SU-DHL-6 (cell line): ENCODE measurements around the gene YTHDC1.
A peak's percentile ranks its signal among the peaks of the same experiment; 100 is the strongest.

Experiments
- H2AFZ ChIP-seq: fragments of 200-600 bp; sonication (generic); 2 replicates; pipeline ENCODE4 v1.6.1; 2014; ENCODE audit warnings: low read depth, mild to moderate bottlenecking, moderate library complexity, mixed read lengths, antibody characterized with exemption, low read length; ENCODE audit not compliant: severe bottlenecking
- H3F3A ChIP-seq: fragments of 200-600 bp; shearing (Covaris generic); 2 replicates; pipeline ENCODE4 v1.6.0; 2016; ENCODE audit warnings: antibody characterized with exemption, mild to moderate bottlenecking; ENCODE audit not compliant: insufficient read depth
- H3K27ac ChIP-seq: fragments of 200-600 bp; sonication (generic); 2 replicates; pipeline ENCODE4 v1.5.1; 2016; ENCODE audit warnings: low read depth, mild to moderate bottlenecking, low read length, moderate library complexity, mixed read lengths
- H3K27me3 ChIP-seq: fragments of 200-600 bp; sonication (generic), shearing (Covaris generic); 2 replicates; pipeline ENCODE4 v1.6.0; 2014; ENCODE audit warnings: mild to moderate bottlenecking, low read length
- H3K36me3 ChIP-seq: fragments of 200-600 bp; sonication (generic); 2 replicates; pipeline ENCODE4 v1.6.1; 2014; ENCODE audit warnings: mild to moderate bottlenecking, low read length, mixed read lengths
- H3K4me2 ChIP-seq: fragments of 300-600, 200-600 bp; shearing (Covaris generic), sonication (generic); 2 replicates; pipeline ENCODE4 v1.6.0; 2014; ENCODE audit warnings: low read length, low read depth, mild to moderate bottlenecking; ENCODE audit not compliant: poor library complexity, severe bottlenecking
- H3K4me3 ChIP-seq: fragments of 200-600 bp; sonication (generic); 2 replicates; pipeline ENCODE4 v1.5.1; 2014; ENCODE audit warnings: antibody characterized with exemption, low read length, mild to moderate bottlenecking, mixed read lengths; ENCODE audit not compliant: insufficient read depth, poor library complexity, severe bottlenecking
- H3K79me2 ChIP-seq: fragments of 200-600 bp; sonication (generic); 2 replicates; pipeline ENCODE4 v1.6.1; 2014; ENCODE audit warnings: mild to moderate bottlenecking, low read length, moderate library complexity; ENCODE audit not compliant: insufficient read depth
- H3K9ac ChIP-seq: fragments of 200-600 bp; sonication (generic); 2 replicates; pipeline ENCODE4 v1.7.0; 2014; ENCODE audit warnings: mild to moderate bottlenecking, low read length
- H3K9me2 ChIP-seq: fragments of 200-600 bp; sonication (generic); replicated peaks from 2 replicates; pipeline ENCODE4 v1.6.1; 2014; ENCODE audit warnings: low read length; ENCODE audit not compliant: insufficient read depth
- H3K9me3 ChIP-seq: fragments of 200-600 bp; sonication (generic); 2 replicates; pipeline ENCODE4 v1.6.1; 2014; ENCODE audit warnings: low read length, mixed read lengths; ENCODE audit not compliant: insufficient read depth
- H4K20me1 ChIP-seq: fragments of 200-600 bp; sonication (generic); 2 replicates; pipeline ENCODE4 v1.6.1; 2014; ENCODE audit warnings: low read depth, mild to moderate bottlenecking, antibody characterized with exemption, low read length, moderate library complexity, mixed read lengths
- EZH2phosphoT487 ChIP-seq: fragments of 200-600 bp; sonication (generic), shearing (Covaris generic); conservative IDR thresholded peaks from 2 replicates; pipeline ENCODE4 v1.6.1; 2018; ENCODE audit warnings: mild to moderate bottlenecking, antibody characterized with exemption, low read length, moderate library complexity, mixed read lengths
- TF ChIP-seq, protein P1 (sequence below): fragments of 200-600 bp; sonication (generic); IDR thresholded peaks from one replicate; pipeline ENCODE4 v1.5.1; 2017; ENCODE audit warnings: antibody characterized with exemption, mild to moderate bottlenecking, low read length, moderate library complexity; ENCODE audit not compliant: insufficient read depth, poor library complexity, severe bottlenecking

YTHDC1 gene

DNA sequence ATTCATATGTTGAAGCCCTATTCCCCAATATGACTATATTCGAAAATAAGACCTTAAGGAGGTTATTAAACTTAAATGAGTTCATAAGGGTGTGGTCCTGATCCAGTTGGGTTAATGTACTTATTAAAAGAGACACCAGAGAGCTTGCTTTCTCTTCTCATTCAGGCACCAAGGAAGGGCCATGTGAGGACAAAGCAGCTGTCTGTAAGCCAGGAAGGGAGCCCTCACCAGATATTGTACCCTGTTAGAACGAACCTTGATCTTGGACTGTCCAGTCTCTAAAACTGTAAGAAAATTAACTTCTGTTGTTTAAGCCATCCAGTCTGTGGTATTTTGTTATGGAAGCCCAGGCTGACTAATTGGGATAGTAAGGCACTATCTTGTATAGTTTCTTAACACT lies 9.1 kb upstream of the YTHDC1 start:
- H3K4me3 ChIP-seq: no peak overlapping the region
- no peaks in the 10 kb centered on the region for H3K27me3 ChIP-seq
- H3K9me2 ChIP-seq: no peaks in the 10 kb centered on the region
- no peak overlapping the region for H3K4me2 ChIP-seq
- no peaks in the 10 kb centered on the region for H3K9me3 ChIP-seq
- H3K36me3 ChIP-seq: no peaks in the 10 kb centered on the region
- no peak for TF ChIP-seq EZH2phosphoT487
- TF ChIP-seq, protein P1, sequence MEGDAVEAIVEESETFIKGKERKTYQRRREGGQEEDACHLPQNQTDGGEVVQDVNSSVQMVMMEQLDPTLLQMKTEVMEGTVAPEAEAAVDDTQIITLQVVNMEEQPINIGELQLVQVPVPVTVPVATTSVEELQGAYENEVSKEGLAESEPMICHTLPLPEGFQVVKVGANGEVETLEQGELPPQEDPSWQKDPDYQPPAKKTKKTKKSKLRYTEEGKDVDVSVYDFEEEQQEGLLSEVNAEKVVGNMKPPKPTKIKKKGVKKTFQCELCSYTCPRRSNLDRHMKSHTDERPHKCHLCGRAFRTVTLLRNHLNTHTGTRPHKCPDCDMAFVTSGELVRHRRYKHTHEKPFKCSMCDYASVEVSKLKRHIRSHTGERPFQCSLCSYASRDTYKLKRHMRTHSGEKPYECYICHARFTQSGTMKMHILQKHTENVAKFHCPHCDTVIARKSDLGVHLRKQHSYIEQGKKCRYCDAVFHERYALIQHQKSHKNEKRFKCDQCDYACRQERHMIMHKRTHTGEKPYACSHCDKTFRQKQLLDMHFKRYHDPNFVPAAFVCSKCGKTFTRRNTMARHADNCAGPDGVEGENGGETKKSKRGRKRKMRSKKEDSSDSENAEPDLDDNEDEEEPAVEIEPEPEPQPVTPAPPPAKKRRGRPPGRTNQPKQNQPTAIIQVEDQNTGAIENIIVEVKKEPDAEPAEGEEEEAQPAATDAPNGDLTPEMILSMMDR: no peak
- H3K79me2 ChIP-seq: no peaks in the 10 kb centered on the region
- H3K27ac ChIP-seq: no peak overlapping the region
- no peaks in the 10 kb centered on the region for H4K20me1 ChIP-seq
- no peaks in the 10 kb centered on the region for H3F3A ChIP-seq
- no peak overlapping the region for H3K9ac ChIP-seq
- H2AFZ ChIP-seq: no peak overlapping the region

DNA sequence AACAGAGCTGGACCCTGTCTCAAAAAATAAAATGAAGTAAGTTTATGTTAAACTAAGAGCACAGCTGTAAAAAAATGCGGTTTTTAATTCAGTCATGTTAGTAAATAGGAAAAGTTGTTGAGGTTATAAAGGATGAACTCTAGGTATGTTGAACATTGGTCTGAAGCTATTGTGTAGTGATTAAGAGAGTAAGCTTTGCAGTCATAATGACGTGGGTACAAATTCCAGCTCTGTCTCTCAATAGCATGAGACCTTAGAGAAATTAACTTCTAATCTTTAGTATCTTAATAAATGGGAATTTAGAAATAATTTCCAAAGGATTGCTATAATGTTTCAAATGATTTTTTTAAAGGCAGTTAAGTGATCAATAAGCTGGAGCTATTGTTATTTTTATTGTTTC lies 2.9 kb upstream of the YTHDC1 start:
- Histone ChIP-seq H4K20me1 (no peaks in the 10 kb centered on the region), H3K9me2 (no peaks in the 10 kb centered on the region), H2AFZ (no peak overlapping the region), H3K79me2 (peaks cover 16% of the 10 kb centered on the region), H3K9ac (no peak overlapping the region), H3K9me3 (no peaks in the 10 kb centered on the region), H3K4me2 (no peak overlapping the region), H3K4me3 (no peak overlapping the region), H3F3A (no peaks in the 10 kb centered on the region), H3K27ac (no peak overlapping the region), H3K27me3 (no peaks in the 10 kb centered on the region), H3K36me3 (no peaks in the 10 kb centered on the region; the same call in 1 of the 2 replicates)
- no peak for TF ChIP-seq EZH2phosphoT487
- TF ChIP-seq, protein P1: no peak

DNA sequence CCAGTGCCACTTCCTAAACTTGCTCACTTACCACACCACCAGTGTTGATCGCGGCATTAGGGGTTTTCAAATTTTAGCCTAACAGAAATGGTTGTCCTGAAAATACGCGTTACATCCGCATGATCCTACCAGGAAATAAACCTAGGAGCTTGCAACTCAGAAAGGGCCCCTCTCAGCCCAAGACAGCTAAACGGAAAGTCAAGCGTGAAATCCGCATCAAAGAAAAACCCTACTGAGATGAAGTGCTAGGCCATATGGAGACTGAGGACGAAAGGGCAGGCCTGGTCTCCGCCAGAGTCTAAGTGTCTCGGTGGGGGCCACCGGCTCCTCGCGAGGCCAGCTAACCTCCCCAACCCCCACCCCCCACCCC lies 626 bp downstream of the YTHDC1 start:
- peaks cover 51% of the 10 kb centered on the region for H3K79me2 ChIP-seq
- H3K4me3 ChIP-seq: peak overlapping the region; percentile 83
- no peak overlapping the region for H2AFZ ChIP-seq
- H3K4me2 ChIP-seq: peak overlapping the region; percentile 77
- H3F3A ChIP-seq: no peaks in the 10 kb centered on the region
- no peaks in the 10 kb centered on the region; the same call in 1 of the 2 replicates for H3K36me3 ChIP-seq
- H3K9me3 ChIP-seq: no peaks in the 10 kb centered on the region
- H4K20me1 ChIP-seq: 0 out of 2 replicates have a peak, but pooled peaks cover 3% of the 10 kb centered on the region
- no peaks in the 10 kb centered on the region for H3K9me2 ChIP-seq
- peak overlapping the region; percentile 73 for H3K9ac ChIP-seq
- H3K27me3 ChIP-seq: no peaks in the 10 kb centered on the region
- TF ChIP-seq EZH2phosphoT487: no peak
- TF ChIP-seq, protein P1: no peak
- H3K27ac ChIP-seq: peak overlapping the region; percentile 64
